ENCODE data around the gene POU6F2.

POU6F2 gene

DNA sequence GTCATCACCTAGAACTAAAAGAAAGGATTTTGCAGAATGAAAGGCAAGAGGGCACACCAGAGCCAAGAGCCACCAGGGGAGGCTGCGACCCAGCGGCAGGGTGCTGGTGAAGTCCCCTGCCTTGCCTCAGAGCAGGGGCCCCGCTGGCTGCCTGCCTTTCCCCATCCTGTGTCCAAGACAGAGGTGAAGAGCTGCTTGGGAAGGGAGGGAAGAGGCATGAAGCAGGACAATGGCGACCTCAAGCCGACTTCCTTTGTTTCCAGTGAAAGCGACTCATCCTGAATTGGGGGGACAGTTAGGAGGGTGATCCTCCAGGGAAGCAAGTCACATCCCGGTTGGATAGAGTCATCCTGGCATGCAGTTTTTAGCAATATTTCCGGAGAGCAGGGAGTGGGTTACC is 333.0 kb downstream of the POU6F2 start:
- TF ChIP-seq, protein P1, sequence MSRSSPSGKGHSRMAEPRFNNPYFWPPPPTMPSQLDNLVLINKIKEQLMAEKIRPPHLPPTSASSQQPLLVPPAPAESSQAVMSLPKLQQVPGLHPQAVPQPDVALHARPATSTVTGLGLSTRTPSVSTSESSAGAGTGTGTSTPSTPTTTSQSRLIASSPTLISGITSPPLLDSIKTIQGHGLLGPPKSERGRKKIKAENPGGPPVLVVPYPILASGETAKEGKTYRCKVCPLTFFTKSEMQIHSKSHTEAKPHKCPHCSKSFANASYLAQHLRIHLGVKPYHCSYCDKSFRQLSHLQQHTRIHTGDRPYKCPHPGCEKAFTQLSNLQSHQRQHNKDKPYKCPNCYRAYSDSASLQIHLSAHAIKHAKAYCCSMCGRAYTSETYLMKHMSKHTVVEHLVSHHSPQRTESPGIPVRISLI (tag by site-specific recombination; IDR thresholded peaks at IDR 0.05): no peak
- TF ChIP-seq RBAK (tag by site-specific recombination; IDR thresholded peaks at IDR 0.05) (no peak), ZNF292 (tag by site-specific recombination; IDR thresholded peaks at IDR 0.05; ENCODE audit: borderline replicate concordance, low read depth) (no peak), HOXA7 (CRISPR knock-in tag; IDR thresholded peaks at IDR 0.05; ENCODE audit: borderline replicate concordance) (no peak), ZNF221 (tag by site-specific recombination; IDR thresholded peaks at IDR 0.05; ENCODE audit: borderline replicate concordance) (no peak), MEIS1 (CRISPR knock-in tag; IDR thresholded peaks at IDR 0.05; ENCODE audit: borderline replicate concordance) (no peak), ZNF654 (tag by site-specific recombination; IDR thresholded peaks at IDR 0.05; ENCODE audit: low read depth) (no peak), ZNF501 (tag by site-specific recombination; IDR thresholded peaks at IDR 0.05) (no peak), GLI2 (tag by site-specific recombination; IDR thresholded peaks at IDR 0.05; ENCODE audit: borderline replicate concordance, low read depth) (no peak), ZNF140 (tag by site-specific recombination; IDR thresholded peaks at IDR 0.05) (no peak), INSM2 (tag by site-specific recombination; IDR thresholded peaks at IDR 0.05) (no peak), ZNF521 (tag by site-specific recombination; IDR thresholded peaks at IDR 0.05) (no peak), ELK4 (IDR thresholded peaks at IDR 0.05; ENCODE audit: borderline replicate concordance, low read depth, low read length) (no peak), EGR2 (tag by site-specific recombination; IDR thresholded peaks at IDR 0.05; ENCODE audit: low read depth) (no peak), ZNF423 (tag by site-specific recombination; IDR thresholded peaks at IDR 0.05) (no peak), KLF7 (tag by site-specific recombination; IDR thresholded peaks at IDR 0.05; ENCODE audit: borderline replicate concordance) (no peak), ZNF747 (tag by site-specific recombination; IDR thresholded peaks at IDR 0.05) (no peak)
- TF ChIP-seq, protein P2, sequence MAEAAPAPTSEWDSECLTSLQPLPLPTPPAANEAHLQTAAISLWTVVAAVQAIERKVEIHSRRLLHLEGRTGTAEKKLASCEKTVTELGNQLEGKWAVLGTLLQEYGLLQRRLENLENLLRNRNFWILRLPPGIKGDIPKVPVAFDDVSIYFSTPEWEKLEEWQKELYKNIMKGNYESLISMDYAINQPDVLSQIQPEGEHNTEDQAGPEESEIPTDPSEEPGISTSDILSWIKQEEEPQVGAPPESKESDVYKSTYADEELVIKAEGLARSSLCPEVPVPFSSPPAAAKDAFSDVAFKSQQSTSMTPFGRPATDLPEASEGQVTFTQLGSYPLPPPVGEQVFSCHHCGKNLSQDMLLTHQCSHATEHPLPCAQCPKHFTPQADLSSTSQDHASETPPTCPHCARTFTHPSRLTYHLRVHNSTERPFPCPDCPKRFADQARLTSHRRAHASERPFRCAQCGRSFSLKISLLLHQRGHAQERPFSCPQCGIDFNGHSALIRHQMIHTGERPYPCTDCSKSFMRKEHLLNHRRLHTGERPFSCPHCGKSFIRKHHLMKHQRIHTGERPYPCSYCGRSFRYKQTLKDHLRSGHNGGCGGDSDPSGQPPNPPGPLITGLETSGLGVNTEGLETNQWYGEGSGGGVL (tag by site-specific recombination; IDR thresholded peaks at IDR 0.05): no peak
- TF ChIP-seq, protein P3, sequence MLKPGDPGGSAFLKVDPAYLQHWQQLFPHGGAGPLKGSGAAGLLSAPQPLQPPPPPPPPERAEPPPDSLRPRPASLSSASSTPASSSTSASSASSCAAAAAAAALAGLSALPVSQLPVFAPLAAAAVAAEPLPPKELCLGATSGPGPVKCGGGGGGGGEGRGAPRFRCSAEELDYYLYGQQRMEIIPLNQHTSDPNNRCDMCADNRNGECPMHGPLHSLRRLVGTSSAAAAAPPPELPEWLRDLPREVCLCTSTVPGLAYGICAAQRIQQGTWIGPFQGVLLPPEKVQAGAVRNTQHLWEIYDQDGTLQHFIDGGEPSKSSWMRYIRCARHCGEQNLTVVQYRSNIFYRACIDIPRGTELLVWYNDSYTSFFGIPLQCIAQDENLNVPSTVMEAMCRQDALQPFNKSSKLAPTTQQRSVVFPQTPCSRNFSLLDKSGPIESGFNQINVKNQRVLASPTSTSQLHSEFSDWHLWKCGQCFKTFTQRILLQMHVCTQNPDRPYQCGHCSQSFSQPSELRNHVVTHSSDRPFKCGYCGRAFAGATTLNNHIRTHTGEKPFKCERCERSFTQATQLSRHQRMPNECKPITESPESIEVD (tag by site-specific recombination; IDR thresholded peaks at IDR 0.05): no peak
- CTCF ChIA-PET: interaction anchor here (1.4 kb wide), 1 partner anchor 47 kb away, joined by 4 read pairs; no protein-coding TSS in a partner anchor

More for the DNA sequence above, 333.0 kb downstream of the POU6F2 start:
- Histone ChIP-seq H3K36me3 (ENCODE audit: control insufficient read depth in 2 of 2, insufficient read depth in 1 of 2, low read length in 2 of 2) (no peaks in the 10 kb centered on the region), H3K27ac (ENCODE audit: extremely low read depth, low read depth, low read length) (no peak overlapping the region), H3K4me1 (ENCODE audit: control insufficient read depth, insufficient read depth, low read length) (no peaks in the 10 kb centered on the region), H3K9me3 (ENCODE audit: control insufficient read depth, insufficient read depth, low read depth, low read length) (no peaks in the 10 kb centered on the region), H3K4me3 (ENCODE audit: low read depth, low read length) (no peak overlapping the region)
- POLR2A ChIA-PET: no interaction called here

Measured in HEK293 (cell line).